Mammary microvascular endothelial cell (primary cell): ENCODE data around the gene PHTF1. TPM values are rescaled to one million over a fixed set of nuclear protein-coding genes. Genes with fewer than 3 reads are reported as not detected.

Experiments used
- total RNA-seq: library from RNA; depleted of rRNA; stranded (reverse); fragments of >200 nt; gene quantifications from 2 replicates; pipeline ENCODE4 v1.2.3, GENCODE V29; 2015

The PHTF1 gene
- 28.2 and 33.2 TPM in 2 replicates for total RNA-seq

DNA sequence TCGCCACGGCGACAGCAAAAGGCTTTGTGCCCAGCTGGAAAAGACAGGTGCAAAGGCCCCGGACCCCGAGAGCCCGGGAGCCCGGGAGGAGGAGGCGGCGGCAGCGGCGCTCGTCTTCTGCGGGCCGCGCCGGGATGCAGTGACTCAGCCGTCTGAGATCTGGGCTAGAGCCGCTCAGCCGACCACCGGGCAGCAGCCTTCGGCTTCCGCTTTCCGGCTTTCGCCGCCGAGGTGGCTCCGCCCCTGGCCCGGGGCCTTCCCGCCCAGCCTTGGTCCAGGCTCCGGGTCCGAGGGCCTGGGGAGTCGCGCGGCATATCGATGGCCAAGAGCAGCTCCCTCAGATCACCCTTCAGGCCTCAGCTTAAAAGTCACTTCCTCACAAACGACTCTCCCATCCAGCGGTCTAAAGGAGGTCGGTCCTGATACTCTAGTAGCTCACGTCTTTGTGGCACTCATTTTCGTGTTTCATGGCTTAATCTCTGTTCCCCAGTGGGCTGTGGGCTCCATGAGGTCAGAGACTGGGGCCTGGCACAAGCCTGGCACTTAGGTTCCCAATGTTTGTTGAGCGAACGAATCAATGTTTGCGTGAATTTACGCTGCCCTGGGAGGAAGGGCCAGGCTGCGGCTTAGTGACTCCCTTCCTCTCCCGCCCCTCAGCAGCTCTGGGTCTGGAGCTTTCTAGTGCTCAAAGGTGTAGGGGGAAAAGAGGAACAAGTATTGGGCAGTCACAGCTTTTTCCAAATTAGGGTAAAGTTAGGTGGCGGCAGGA lies at the start of gene PHTF1:
Gene PHTF1, minus strand, starts transcription at position 154 of the 769 bp plus-strand sequence. CDS start 783 bp downstream, outside the sequence.

Other genes with a start within 250 kb of the PHTF1 start
- gene RSBN1, start 53.0 kb upstream of the PHTF1 start, total RNA-seq = 6.2 and 10.5 TPM in 2 replicates
- gene PTPN22, start 112.2 kb upstream of the PHTF1 start, total RNA-seq = 3.1 TPM in 2 replicates
- gene BCL2L15, start 128.1 kb upstream of the PHTF1 start, total RNA-seq = 0.07 TPM in 1 of 2 replicates, not detected in the other
- gene AP4B1, start 145.3 kb upstream of the PHTF1 start, total RNA-seq = 17.0 and 18.2 TPM in 2 replicates
- gene DCLRE1B, start 145.8 kb upstream of the PHTF1 start, total RNA-seq = 9.1 and 10.6 TPM in 2 replicates
- 21.4 and 24.9 TPM in 2 replicates for gene HIPK1, start 169.8 kb upstream of the PHTF1 start, total RNA-seq
- gene OLFML3, start 220.0 kb upstream of the PHTF1 start, total RNA-seq = 0.93 and 1.9 TPM in 2 replicates